Measurements from ENCODE around the gene SALL2.
"Not testable (repeated sequence)": the region's sequence is repeated elsewhere in the genome, so short reads cannot be mapped to it uniquely, and the experiment has no call there.

SALL2 gene

DNA sequence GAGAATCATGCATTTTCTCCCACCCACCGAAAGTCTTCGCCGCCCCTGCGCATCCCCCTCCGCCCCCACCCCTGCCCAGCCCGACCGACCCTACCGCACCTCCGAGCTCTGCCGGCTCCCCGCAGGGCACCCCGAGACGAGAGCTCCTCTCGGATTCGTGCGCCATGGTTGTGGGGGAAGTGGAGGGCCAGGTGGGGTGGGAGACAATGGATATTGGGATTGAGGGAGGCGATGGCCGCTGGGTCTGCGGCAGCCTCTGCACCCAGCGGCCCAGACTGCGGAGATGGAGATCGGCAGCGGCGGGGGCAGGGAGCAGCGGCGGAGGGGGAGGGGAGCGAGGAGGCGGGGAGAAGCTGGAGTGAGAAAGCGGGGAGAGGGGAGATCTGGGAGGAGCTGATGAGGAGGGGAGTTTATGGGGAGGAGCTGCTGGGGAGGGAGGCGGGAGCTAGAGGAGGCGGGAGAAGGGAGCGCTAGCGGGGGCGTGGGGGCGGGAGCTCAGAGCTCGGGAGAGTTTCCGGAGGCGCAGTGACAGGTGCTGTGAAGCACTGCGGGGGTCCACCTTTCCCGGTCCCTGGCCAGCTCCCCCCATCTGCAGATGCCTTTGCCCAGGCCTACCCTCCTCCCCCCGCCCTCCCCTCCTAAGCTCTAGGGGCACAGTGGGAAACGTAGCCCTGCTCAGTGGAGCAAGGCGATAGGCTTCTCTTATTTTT, at the start of gene SALL2:
Gene SALL2, minus strand, starts transcription at position 385 of the 710 bp plus-strand sequence. Its CDS starts 219 bp downstream, at position 166.
- DNase-seq, result peak; percentile 87

DNA sequence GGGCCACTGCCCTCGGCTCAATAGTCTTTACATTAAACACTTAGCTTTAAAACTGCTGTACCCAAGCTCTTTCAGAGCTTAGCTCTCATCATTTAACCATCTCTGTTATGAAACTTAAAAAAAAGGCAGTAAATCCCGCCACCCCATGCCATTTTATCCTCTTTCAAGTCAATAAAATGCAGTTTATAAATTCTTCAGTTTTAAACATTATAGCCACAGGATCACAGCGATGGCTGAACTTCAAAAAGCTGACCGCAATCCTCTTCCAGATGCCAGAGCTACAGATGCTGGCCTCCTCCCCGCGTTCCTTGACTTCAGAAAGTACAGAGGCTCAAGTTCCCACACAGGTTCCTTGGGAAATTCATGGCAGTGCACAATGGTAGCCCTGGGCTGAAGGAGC, 49.5 kb upstream of the SALL2 start:
- no peak for DNase-seq

DNA sequence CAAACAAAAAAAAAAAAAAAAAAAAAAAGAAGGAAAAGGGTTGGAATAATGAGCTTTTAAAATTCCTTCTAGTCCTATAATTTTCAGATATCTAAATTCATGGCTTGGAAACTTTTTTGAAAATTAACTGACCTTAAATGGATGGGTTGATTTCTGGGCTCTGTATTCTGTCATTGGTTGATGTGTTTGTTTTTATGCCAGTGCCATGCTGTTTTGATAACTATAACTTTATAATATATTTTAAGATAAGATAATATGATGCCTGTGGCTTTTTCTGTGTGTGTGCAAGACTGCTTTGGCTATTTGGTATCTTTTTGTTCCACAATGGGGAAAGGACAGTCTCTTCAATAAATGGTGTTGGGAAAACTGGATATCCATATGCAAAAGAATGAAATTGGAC, 46.5 kb upstream of the SALL2 start:
- no peak for DNase-seq

DNA sequence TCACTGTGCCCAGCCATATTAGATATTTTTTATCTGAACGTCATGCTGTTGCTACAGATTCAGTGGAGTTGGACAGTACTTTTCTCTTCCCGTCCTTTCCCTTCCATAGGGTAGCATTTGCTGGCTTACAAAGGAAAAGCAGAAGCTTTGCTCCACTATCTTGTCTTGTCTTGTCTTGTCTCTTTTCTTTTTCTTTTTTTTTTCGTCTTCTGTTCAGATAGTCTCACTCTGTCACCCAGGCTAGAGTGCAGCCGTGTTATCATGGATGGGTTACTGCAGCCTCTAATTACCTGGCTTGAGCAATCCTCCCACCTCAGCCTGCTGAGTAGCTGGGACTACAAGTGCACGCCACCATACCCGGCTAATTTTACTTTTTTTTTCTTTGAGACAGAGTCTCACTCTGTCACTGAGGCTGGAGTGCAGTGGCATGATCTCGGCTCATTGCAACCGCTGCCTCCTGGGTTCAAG, 32.6 kb upstream of the SALL2 start:
- DNase-seq, result no peak

DNA sequence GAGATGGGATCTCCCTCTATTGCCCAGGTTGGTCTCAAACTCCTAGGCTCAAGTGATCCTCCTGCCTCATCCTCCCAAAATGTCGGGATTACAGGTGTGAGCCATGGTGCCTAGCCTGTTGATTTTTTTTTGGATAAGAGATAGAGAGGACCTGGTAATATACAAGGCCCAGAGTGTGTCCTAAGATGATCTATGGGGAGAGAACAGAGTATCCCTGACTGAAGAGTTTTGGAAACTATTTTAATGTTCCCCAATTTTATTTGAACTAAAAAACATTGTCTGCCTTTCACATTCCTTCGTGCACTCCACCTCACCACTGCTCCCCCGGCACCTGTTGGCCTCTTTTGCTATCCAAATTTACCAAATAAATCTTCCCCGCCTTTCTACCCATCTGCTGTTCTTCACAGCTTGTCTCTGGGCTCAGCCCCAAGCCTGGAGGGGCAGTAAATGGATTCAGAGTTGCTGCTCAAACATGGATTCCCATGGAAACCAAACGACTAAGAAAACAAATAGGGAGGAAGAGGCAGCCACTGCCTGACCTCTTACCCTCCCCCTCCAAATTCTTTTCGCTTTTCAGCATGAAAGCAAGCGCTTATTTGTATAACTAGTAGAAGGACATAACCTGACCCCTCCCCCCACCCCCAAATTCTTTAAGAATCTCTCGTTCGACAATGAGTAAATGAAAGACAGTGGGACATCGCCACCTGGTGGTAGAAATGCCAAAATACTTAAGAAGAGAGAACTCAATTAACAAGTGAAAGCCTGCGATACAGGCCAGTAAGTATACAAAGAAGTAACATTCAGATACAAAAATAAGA, 31.1 kb upstream of the SALL2 start:
- DNase-seq, result peak; percentile 84

DNA sequence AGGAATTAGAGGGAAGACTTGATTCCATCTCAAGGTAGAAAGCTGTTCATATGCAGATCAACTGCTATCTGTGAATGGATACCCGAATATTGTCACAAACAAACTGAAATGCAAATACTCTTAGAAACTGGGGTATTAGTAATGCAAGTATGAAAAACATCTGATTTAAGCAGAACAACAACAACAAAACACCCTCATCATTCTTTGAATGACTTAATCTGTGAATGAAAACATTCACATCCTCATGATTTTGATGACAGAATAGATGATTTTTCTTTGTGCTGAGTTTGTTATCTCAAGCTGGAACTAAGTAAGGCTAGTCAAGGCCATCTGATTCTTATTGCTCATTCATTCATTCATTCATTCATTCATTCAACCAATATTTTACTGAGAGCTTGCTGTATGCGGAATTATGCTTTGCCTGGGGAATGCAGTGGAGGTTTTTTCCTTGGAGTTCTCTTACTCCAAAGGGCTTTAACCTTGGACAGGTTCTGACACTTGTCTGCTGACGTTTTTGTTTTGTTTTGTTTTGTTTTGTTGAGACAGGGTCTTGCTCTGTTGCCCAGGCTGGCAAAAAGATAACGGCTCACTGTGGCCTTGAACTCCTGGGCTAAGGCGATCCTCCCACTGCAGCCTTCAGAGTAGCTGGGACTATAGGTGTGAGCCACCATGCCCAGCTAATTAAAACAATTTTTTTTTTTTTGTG, 30.4 kb upstream of the SALL2 start:
- DNase-seq, result no peak

DNA sequence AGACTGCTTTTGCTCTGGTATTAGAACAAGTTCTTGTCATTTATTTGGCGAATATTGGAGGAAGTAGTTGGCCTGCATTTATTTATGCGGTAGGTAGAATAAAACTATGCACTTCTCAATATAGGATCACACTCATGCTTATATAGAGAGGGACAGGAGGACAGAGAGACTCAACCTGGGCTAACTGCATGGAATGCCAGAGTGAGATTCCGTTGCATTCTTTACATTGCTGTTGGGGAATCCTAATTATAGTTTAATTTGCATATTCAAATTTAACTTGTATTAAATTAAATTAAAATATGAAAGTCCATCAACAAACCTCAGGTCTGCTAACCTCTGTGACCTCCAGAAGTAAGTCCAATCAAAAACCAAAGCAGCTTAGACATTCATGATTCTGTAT, 27.1 kb upstream of the SALL2 start:
- no peak for DNase-seq

DNA sequence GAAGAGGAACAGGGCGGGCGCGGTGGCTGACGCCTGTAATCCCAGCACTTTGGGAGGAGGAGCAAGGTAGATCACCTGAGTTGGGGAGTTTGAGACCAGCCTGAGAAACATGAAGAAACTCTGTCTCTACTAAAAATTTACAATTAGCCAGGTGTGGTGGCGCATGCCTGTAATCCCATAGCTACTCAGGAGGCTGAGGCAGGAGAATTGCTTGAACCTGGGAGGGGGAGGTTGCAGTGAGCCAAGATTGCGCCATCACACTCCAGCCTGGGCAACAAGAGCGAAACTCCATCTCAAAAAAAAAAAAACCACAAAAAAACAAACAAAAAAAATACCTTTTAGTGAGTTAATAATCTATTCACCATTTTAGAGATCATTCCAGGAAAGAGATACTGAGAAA, 18.4 kb upstream of the SALL2 start:
- DNase-seq, result not testable (repeated sequence)

DNA sequence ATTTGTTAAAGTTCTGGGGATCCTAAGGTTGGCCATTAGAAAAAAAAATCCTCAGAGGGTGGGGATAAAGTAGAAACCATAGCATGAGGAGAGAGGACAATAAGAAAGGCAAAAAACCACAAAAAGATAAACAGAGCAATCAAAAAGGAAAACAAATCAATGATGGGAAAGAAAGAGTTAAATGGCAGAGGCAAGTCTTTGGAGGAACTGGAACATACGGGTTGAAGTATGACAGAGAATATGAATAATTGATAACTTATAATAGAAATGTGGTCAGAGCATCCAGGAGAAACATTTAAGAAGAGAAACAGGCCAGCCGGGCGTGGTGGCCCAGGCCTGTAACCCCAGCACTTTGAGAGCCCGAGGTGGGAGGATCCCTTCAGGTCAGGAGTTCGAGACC, 17.8 kb upstream of the SALL2 start:
- DNase-seq, result no peak

DNA sequence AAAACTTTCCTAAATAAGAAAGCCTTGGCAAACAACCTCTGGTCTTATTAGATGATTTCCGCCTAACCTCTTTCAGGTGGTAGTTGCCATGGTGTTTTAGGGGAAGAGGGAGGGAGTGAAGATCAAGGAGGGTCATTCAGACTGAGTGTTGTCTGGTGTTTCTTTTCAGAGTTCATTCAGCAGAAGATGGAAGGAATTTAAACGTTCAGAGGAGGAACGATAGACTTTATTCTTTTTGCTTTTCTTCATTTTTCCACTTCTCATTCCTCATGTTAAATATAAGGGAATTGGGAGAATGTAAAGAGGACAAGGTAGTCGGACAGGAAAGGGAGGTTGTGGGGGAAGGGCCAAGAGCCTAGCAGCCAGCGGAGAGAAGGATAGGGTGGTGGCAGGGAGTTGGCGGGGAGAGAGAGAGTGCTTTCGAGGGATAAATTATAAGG, 17.4 kb upstream of the SALL2 start:
- no peak for DNase-seq

DNA sequence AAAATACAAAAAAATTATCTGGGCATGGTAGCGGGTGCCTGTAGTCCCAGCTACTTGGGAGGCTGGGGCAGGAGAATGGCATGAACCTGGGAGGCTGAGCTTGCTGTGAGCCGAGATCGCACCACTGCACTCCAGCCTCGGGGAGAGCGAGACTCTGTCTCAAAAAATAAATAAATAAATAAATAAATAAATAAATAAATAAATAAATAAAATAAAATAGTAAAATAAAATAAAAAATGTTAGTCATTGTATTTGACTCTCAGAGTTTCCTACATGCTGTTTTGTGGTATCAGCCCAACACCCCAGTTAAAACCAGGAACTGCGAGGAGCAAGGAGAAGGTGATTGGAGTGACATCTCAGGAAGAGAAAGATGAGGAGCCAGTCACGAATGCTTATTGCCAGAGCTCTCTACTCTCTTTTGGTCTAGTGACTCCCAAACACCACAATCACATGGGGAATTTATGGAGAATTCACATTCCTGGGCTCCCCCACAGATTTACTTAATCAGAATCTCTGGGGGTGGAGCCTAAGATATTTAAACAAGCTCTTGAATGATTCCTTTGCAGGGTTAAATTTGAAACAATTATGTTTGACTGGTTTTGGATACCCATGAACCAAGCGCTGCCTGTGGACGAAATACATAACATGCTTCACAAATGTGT, 15.4 kb upstream of the SALL2 start:
- no peak for DNase-seq

DNA sequence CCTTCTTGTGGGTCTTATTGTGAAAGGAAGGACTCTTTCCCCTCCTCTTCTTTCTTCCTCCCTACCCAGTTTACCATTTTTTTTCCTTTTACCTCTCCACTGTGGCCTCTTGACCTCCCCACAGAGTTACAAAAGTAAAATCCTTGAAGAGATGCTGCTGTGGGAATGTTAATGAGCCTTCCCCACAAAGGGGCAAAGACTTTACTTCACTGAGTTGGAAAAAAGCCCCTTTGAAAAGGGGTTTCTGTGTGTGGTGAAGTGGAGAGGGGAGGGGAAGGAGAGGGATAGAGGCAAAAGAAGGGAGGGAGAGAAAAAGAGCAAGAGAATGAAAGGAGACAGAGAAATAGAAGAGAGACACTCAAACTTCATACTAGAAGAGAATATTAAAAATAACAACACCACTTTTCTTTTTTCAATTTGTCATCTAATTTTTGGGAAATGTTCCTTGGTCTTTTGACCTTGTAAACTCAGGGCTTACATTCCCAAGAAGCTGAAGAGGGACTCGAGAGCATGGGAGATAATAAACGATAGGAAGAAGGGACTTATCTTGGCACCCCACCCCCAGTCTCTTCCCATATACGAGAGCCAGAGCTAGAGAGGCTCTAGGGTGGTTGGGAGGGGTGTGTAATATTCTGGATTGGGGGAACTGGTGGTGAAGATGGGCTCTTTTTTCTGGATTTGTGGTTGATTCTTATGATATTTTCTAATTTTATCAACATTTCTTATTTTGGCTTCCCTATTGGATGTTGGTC, 13.2 kb upstream of the SALL2 start:
- no peak for DNase-seq

DNA sequence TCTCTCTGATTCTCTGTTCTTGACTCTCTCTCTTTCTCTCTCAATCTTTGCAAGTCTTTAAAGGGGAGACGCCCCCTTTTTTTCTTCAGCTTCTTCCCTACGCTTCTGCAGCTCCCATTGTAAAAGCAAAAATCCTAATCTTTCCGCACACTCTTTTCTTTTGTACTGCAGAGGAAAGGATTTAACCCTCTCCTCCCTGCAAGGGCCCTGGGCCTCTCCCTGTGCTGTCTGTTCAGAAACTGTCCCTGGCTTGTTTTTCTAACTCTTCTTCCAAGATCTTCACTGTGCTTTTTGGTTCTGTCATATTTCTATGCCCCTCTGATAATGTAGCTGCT, 10.9 kb upstream of the SALL2 start:
- DNase-seq, result no peak

DNA sequence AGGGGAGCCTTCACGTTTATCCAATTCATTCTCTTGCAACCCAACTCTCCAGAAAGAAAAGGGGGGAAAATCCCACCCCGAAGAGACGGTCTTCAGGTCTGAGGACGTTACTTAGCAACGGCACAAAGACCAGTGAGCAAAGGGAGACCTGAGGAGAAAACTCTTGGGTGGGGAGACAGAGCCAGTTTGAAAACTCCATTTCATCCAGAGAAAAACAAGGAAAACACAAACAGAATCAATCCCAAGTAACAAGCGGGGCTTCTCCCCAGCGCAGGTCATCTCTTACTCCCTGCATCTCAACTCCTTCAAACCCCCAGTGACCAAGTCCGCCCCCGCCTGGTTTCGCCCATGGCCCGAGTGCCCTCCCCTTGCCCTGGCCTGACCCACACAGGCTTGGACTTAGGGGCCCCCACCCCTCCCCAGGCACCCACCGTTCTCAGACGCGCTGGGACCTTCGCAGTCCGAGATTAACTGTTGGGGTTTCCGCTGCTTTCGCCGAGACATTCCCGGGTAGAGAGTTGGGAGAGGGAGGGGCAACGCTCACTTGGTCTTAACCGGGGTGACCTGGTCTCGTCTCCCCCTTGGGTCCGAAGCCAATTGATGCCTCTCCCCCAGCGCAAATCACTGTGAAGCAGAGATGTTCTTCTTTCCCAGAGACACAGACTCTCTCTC, 10.4 kb upstream of the SALL2 start:
- DNase-seq, result peak; percentile 55

DNA sequence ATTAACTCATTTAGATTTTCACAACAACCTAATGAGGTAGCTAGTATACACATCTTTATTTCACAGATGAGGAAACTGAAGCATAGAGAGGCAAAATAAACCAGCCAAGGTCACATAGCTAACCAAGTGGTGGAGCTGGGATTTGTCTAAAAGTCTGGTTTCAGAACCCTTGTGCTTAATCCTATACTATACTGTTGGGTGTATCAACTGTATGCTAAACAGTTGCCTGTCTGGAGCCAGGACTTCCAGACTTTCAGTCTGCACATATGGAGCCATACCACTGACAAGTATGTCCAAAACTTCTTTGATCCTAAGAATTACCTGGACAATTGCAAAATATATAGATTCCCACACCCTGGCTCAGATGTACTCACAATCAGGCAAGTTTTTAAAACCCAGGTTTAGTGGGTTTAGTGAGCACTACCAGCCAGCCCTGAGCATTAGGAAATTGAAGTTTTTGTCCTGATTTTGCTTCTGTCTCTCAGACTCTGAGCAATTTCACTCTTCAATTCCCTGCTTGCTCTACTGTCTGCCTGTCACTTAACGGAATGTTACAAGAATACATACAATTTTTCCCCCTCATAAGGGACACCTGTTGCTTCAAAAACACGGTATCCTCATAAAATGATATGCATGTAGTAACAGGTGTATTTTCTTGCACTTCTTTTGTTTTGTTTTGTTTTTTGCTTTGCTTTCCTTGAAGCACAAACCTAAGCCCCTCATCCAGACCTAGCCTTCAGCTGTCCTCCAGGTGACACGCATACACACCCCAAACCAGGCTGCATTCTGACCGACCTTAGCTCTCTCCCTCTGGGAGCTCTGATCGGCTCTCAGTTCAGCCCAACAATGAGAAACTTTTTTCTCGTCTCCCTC, 9.6 kb upstream of the SALL2 start:
- DNase-seq, result no peak

DNA sequence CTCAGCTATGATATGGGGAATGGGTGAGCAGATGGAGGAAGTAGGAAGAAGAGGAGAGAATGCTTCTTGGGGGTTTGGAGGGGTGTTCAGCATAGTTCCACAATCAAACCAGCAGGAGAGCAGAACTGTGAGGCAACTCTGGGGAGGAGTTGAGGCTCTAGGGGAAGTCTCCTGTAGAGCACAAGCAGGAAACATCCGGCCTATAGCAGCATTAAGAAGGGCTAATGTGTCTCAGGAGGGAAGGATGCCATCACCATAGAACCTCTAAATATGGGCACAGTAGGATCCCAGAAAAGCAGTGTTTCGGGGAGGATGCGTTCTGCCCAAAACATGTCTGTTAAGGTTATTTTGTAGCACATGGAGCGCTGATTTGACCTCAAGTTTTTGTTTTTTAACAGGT, 8.4 kb upstream of the SALL2 start:
- no peak for DNase-seq

DNA sequence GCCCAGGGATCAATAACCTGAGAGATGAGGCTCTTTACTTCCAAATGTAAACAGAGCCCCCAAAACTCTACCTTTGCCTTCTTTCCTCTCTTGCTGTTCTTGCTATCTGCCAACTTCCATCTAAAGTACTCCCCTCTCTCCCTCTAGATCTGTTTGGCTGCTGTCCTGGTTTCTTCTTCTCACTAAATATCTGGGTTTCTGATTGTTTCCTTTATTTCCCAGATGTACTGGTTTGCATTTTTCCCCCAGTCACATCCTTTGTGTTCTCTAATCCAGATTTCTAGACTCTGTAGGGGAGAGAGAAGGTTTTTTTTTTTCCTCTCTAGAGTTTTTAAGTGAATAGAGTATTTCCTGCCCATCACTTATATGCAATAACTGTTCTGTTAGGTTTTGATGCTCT, 7.1 kb upstream of the SALL2 start:
- no peak for DNase-seq

DNA sequence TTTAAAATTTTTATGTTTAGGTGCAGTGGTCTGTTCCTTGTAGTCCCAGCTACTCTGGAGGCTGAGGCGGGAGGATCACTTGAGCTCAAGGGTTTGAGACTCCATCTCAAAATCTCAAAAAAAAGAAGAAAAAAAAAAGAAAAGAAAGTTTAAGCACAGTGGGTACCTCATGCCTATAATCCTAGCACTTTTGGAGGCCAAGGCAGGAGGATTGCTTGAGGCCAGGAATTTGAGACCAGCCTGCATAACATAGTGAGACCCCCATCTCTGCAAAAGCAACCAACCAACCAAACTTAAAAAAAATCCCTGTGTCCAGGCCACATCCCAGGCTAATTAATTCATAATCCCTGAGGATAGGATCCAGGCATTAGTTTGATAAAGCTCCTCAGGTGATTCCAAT, 3.4 kb upstream of the SALL2 start:
- DNase-seq, result no peak

DNA sequence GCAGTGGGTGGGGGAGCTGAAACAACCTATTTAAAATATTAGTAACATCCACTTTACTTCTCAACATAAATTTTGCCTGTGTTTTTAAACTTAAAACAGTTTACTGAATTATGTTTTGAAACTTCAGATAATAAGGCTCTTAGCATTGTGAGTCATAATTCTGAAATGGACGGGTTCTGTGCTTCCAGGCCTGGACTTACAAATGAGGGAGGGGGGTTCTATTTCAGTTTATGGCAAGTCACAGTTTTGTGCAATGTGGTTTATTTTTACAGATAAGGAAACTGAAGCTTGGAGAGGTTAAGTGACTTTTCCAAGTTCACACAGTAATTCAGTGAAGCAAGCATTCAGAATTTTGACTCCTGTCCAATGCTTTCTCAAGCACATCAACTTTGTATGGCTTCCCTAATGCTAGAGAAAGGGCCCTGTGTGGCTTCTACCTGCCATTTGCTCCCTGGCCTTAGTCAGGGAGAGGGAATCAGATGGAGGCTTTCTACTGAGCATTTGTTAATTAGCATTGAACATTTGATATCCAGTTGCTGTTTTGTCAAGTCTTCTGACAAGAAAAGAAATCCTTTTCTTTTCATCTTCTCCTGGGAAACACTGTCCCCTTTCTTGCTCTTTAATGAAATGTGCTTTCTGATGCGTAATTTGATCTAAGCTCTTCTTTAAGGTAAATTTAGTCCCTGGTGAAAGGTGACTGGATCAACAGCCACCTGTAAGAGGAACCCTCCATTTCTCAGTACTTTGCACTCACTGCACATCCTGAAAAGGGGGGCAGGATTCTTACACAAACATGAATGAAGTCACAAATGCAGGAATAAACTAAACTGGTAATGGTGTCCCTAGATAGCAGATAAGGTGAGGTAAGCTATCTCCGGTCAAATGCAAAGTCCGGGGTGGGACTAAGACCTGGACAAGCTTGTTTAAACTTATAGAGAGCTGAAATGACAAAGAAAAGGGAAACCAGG, 2.5 kb upstream of the SALL2 start:
- DNase-seq, result no peak

DNA sequence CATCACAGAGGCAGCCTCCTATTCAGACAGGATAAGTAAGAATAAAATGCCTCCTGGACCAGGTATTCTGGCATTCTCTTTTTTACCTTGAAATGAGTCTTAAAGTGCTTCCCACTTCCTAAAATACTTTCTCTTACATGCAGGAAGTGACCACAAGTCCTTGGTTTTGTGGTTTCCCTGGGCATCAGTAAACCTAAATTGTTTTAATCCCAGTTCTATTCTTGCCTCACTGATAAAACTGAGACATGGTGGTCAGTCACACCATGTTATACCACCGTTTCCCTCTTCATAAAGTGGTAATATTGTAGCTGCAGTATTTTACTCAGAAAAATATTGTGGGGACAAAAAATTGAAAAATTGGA, 1.2 kb upstream of the SALL2 start:
- DNase-seq, result no peak
